ENCODE data around the gene LDLRAD4.

DNA sequence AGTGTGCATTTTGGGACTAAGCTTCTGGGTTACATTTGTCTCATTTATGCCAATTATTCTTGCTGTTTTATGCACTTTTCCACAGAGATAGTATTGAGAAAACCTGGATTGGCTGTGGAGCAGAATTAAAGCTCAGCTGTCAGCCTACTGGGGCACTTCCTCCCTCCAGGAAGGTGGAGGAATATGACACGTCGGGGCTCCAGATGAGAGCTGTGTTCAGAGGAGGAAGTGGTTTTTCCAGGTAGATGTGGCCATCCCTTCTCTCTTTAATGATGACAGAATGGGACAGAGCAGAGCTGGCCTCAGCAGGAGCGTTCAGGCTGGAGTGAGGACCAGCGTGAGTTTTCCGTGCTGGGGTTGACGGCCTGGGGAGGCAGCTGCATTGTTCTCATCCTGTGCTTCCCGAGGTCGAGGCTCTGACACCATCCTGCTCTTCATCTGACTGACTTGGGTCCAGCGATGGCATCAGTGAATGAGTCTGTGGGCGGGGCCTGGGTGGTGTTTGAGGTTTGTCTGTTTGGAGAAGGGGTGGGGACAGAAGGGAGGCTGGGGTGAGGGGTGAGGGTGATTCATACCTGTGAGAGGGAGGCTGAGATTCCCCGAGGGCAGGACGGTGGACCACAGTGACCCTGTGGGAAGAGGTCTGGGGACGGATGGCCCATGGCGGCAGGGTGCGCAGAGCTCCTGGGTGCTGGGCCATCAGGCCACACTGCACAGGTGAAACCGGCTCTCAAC, 207.0 kb downstream of the LDLRAD4 start:
- TF ChIP-seq, protein P1, sequence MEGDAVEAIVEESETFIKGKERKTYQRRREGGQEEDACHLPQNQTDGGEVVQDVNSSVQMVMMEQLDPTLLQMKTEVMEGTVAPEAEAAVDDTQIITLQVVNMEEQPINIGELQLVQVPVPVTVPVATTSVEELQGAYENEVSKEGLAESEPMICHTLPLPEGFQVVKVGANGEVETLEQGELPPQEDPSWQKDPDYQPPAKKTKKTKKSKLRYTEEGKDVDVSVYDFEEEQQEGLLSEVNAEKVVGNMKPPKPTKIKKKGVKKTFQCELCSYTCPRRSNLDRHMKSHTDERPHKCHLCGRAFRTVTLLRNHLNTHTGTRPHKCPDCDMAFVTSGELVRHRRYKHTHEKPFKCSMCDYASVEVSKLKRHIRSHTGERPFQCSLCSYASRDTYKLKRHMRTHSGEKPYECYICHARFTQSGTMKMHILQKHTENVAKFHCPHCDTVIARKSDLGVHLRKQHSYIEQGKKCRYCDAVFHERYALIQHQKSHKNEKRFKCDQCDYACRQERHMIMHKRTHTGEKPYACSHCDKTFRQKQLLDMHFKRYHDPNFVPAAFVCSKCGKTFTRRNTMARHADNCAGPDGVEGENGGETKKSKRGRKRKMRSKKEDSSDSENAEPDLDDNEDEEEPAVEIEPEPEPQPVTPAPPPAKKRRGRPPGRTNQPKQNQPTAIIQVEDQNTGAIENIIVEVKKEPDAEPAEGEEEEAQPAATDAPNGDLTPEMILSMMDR (IDR thresholded peaks at IDR 0.05) = no peak
- TF ChIP-seq POLR2AphosphoS5 (IDR thresholded peaks at IDR 0.05) = no peak

Measured in stomach (tissue), 4 donors.